Measurements from ENCODE around the gene SYNDIG1. TPM values are rescaled to one million over a fixed set of nuclear protein-coding genes. Genes with fewer than 3 reads are reported as not detected.

SYNDIG1 gene
- polyA plus RNA-seq, 1 of the 3 experiments (the other 2 are of a cell fraction): not detected

- H3K4me2 ChIP-seq: no peak overlapping the region
- no peaks in the 10 kb centered on the region for H3F3A ChIP-seq (replicated peaks; ENCODE audit: insufficient read depth)
- no peaks in the 10 kb centered on the region for H3K27me3 ChIP-seq (ENCODE audit: insufficient read depth)
- no peak overlapping the region for H3K4me3 ChIP-seq (ENCODE audit: low read depth in 2 of 2, low read length in 1 of 2)
- H2AFZ ChIP-seq (ENCODE audit: low read depth): no peak overlapping the region
- no peaks in the 10 kb centered on the region for H3K9me2 ChIP-seq
- WGBS (ENCODE audit: low lambda C conversion rate): 23% methylated on average over 4 of the region's 4 CpGs
- TF ChIP-seq FOXM1 (IDR thresholded peaks at IDR 0.05; ENCODE audit: low read depth) (no peak), GATA2 (CRISPR knock-in tag; IDR thresholded peaks at IDR 0.05) (peak; percentile 45; the same call in 1 of the 2 replicates), EP300 (IDR thresholded peaks at IDR 0.05; ENCODE audit: borderline replicate concordance in 1 of 2, low read depth in 1 of 2, low read length in 1 of 2) (peak in 1 of 2 experiments; percentile 66; a peak in 1 of 4 replicates), RCOR1 (IDR thresholded peaks at IDR 0.05; ENCODE audit: low read length) (peak; percentile 29; the same call in 1 of the 2 replicates)
- no peaks in the 10 kb centered on the region for H3K36me3 ChIP-seq (replicated peaks in 1 of 2; ENCODE audit: control insufficient read depth in 1 of 2, insufficient read depth in 2 of 2, low read length in 1 of 2)
- no peaks in the 10 kb centered on the region for H3K9me3 ChIP-seq
- no peaks in the 10 kb centered on the region for H3K79me2 ChIP-seq (ENCODE audit: insufficient read depth)
- H3K4me1 ChIP-seq (ENCODE audit: control insufficient read depth in 1 of 2, insufficient read depth in 2 of 2, low read depth in 1 of 2, low read length in 1 of 2): peaks cover 0 to 40% of the 10 kb centered on the region in 2 experiments; a peak in 2 of 4 replicates
- peak; percentile 47 for DNase-seq
- H3K9ac ChIP-seq: no peak overlapping the region
- no peaks in the 10 kb centered on the region for H4K20me1 ChIP-seq (ENCODE audit: insufficient read depth)
- ChIA-PET POLR2A (no interaction called here), CTCF (interaction anchor here (1.2 kb wide), 1 partner anchor 107 kb away, joined by 3 read pairs; no protein-coding TSS in a partner anchor)
- H3K27ac ChIP-seq (ENCODE audit: low read depth in 2 of 2, low read length in 1 of 2): peak overlapping the region in 1 of 2 experiments; percentile 16; a peak in 1 of 4 replicates
Measured at GRCh38 chr20:24588725-24589340, 119.4 kb downstream of the SYNDIG1 start.

- Histone ChIP-seq H3K4me2 (no peak overlapping the region), H3K79me2 (ENCODE audit: insufficient read depth) (no peaks in the 10 kb centered on the region), H3K4me3 (ENCODE audit: low read depth in 2 of 2, low read length in 1 of 2) (no peak overlapping the region), H3K9ac (no peak overlapping the region), H3F3A (replicated peaks; ENCODE audit: insufficient read depth) (no peaks in the 10 kb centered on the region), H3K9me2 (no peaks in the 10 kb centered on the region), H2AFZ (ENCODE audit: low read depth) (no peak overlapping the region), H4K20me1 (ENCODE audit: insufficient read depth) (no peaks in the 10 kb centered on the region), H3K4me1 (ENCODE audit: control insufficient read depth in 1 of 2, insufficient read depth in 2 of 2, low read depth in 1 of 2, low read length in 1 of 2) (peaks cover 0 to 40% of the 10 kb centered on the region in 2 experiments; a peak in 2 of 4 replicates), H3K27me3 (ENCODE audit: insufficient read depth) (no peaks in the 10 kb centered on the region), H3K9me3 (no peaks in the 10 kb centered on the region), H3K36me3 (replicated peaks in 1 of 2; ENCODE audit: control insufficient read depth in 1 of 2, insufficient read depth in 2 of 2, low read length in 1 of 2) (no peaks in the 10 kb centered on the region), H3K27ac (ENCODE audit: low read depth in 2 of 2, low read length in 1 of 2) (peak overlapping the region in 1 of 2 experiments; percentile 16; a peak in 1 of 4 replicates)
- ChIA-PET POLR2A (no interaction called here), CTCF (no interaction called here)
- TF ChIP-seq FOXM1 (IDR thresholded peaks at IDR 0.05; ENCODE audit: low read depth): no peak
- TF ChIP-seq GATA2 (CRISPR knock-in tag; IDR thresholded peaks at IDR 0.05): peak; percentile 3; the same call in 1 of the 2 replicates
- 42% methylated on average over 4 of the region's 4 CpGs for WGBS (ENCODE audit: low lambda C conversion rate)
- peak; percentile 58 for DNase-seq
Measured at GRCh38 chr20:24589381-24589780, 120.0 kb downstream of the SYNDIG1 start.

- no peak for DNase-seq
- Histone ChIP-seq H2AFZ (ENCODE audit: low read depth) (no peak overlapping the region), H3K4me3 (ENCODE audit: low read depth in 2 of 2, low read length in 1 of 2) (no peak overlapping the region), H3K36me3 (replicated peaks in 1 of 2; ENCODE audit: control insufficient read depth in 1 of 2, insufficient read depth in 2 of 2, low read length in 1 of 2) (no peaks in the 10 kb centered on the region), H3K79me2 (ENCODE audit: insufficient read depth) (no peaks in the 10 kb centered on the region), H3K27ac (ENCODE audit: low read depth in 2 of 2, low read length in 1 of 2) (no peak overlapping the region), H3K9ac (no peak overlapping the region), H3K9me3 (no peaks in the 10 kb centered on the region), H3K9me2 (no peaks in the 10 kb centered on the region), H3K4me2 (no peak overlapping the region), H3K4me1 (ENCODE audit: control insufficient read depth in 1 of 2, insufficient read depth in 2 of 2, low read depth in 1 of 2, low read length in 1 of 2) (peaks cover 0 to 40% of the 10 kb centered on the region in 2 experiments; a peak in 2 of 4 replicates), H3F3A (replicated peaks; ENCODE audit: insufficient read depth) (no peaks in the 10 kb centered on the region), H4K20me1 (ENCODE audit: insufficient read depth) (no peaks in the 10 kb centered on the region), H3K27me3 (ENCODE audit: insufficient read depth) (no peaks in the 10 kb centered on the region)
- CTCF ChIA-PET: no interaction called here
- 59% methylated on average over 13 of the region's 13 CpGs for WGBS (ENCODE audit: low lambda C conversion rate)
- POLR2A ChIA-PET: no interaction called here
- TF ChIP-seq TEAD4 (IDR thresholded peaks at IDR 0.05; ENCODE audit: borderline replicate concordance, insufficient read depth) (no peak), JUND (IDR thresholded peaks at IDR 0.05) (no peak), FOXM1 (IDR thresholded peaks at IDR 0.05; ENCODE audit: low read depth) (no peak), GABPA (IDR thresholded peaks at IDR 0.05; ENCODE audit: low read depth) (no peak), TAF1 (IDR thresholded peaks at IDR 0.05; ENCODE audit: borderline replicate concordance, low read depth, low read length) (no peak), MAX (IDR thresholded peaks at IDR 0.05; ENCODE audit: low read depth) (no peak), RAD21 (IDR thresholded peaks at IDR 0.05; ENCODE audit: low read length) (no peak), YY1 (IDR thresholded peaks at IDR 0.05; ENCODE audit: low read depth) (no peak), MXI1 (IDR thresholded peaks at IDR 0.05; ENCODE audit: low read depth, low read length) (no peak), RXRA (IDR thresholded peaks at IDR 0.05; ENCODE audit: borderline replicate concordance, low read depth) (no peak), FOSL2 (IDR thresholded peaks at IDR 0.05; ENCODE audit: borderline replicate concordance, low read depth) (no peak), RFX5 (IDR thresholded peaks at IDR 0.05; ENCODE audit: low read length) (no peak), REST (IDR thresholded peaks at IDR 0.05; ENCODE audit: low read depth, low read length) (no peak), TCF12 (IDR thresholded peaks at IDR 0.05) (no peak), PBX3 (IDR thresholded peaks at IDR 0.05) (no peak), POLR2AphosphoS5 (IDR thresholded peaks at IDR 0.05; ENCODE audit: low read depth, low read length) (no peak)
Measured at GRCh38 chr20:24589815-24590177, 120.4 kb downstream of the SYNDIG1 start.

Data from SK-N-SH (cell line).